ENCODE results near the gene ACAT2.
"Not testable (repeated sequence)": the region's sequence is repeated elsewhere in the genome, so short reads cannot be mapped to it uniquely, and the experiment has no call there.

The ACAT2 gene

GRCh38 chr6:159722655-159723054 is 39.2 kb upstream of the ACAT2 start:
- Histone ChIP-seq H3K27ac (ENCODE audit: low read depth, low read length) (no peak overlapping the region), H3K27me3 (ENCODE audit: insufficient read depth, low read length) (no peaks in the 10 kb centered on the region), H3K9me3 (ENCODE audit: insufficient read depth, low read depth, low read length) (no peaks in the 10 kb centered on the region), H3K4me1 (ENCODE audit: insufficient read depth, low read length) (no peaks in the 10 kb centered on the region), H3K4me3 (ENCODE audit: low read length) (no peak overlapping the region), H3K36me3 (ENCODE audit: insufficient read depth, low read length) (0 out of 2 replicates have a peak, but pooled peaks cover 5% of the 10 kb centered on the region), H3K9ac (ENCODE audit: low read depth, low read length) (no peak overlapping the region)

GRCh38 chr6:159723259-159723658 is 38.6 kb upstream of the ACAT2 start:
- Histone ChIP-seq H3K36me3 (ENCODE audit: insufficient read depth, low read length) (0 out of 2 replicates have a peak, but pooled peaks cover 5% of the 10 kb centered on the region), H3K27me3 (ENCODE audit: insufficient read depth, low read length) (no peaks in the 10 kb centered on the region), H3K27ac (ENCODE audit: low read depth, low read length) (no peak overlapping the region), H3K9me3 (ENCODE audit: insufficient read depth, low read depth, low read length) (no peaks in the 10 kb centered on the region), H3K4me3 (ENCODE audit: low read length) (no peak overlapping the region), H3K4me1 (ENCODE audit: insufficient read depth, low read length) (no peaks in the 10 kb centered on the region), H3K9ac (ENCODE audit: low read depth, low read length) (no peak overlapping the region)
- 90% methylated on average over 2 of the region's 2 CpGs for WGBS

GRCh38 chr6:159724778-159725177 is 37.1 kb upstream of the ACAT2 start:
- H3K36me3 ChIP-seq (ENCODE audit: insufficient read depth, low read length) = 0 out of 2 replicates have a peak, but pooled peaks cover 5% of the 10 kb centered on the region
- no peaks in the 10 kb centered on the region for H3K9me3 ChIP-seq (ENCODE audit: insufficient read depth, low read depth, low read length)
- no peak overlapping the region for H3K9ac ChIP-seq (ENCODE audit: low read depth, low read length)
- H3K4me3 ChIP-seq (ENCODE audit: low read length) = no peak overlapping the region
- no peaks in the 10 kb centered on the region for H3K27me3 ChIP-seq (ENCODE audit: insufficient read depth, low read length)
- no peak overlapping the region for H3K27ac ChIP-seq (ENCODE audit: low read depth, low read length)
- peaks cover 7% of the 10 kb centered on the region for H3K4me1 ChIP-seq (ENCODE audit: insufficient read depth, low read length)
- WGBS = 89% methylated on average over 4 of the region's 4 CpGs

- H3K27me3 ChIP-seq (ENCODE audit: insufficient read depth, low read length); H3K36me3 ChIP-seq (ENCODE audit: insufficient read depth, low read length); H3K9me3 ChIP-seq (ENCODE audit: insufficient read depth, low read depth, low read length); H3K9ac ChIP-seq (ENCODE audit: low read depth, low read length); H3K27ac ChIP-seq (ENCODE audit: low read depth, low read length): not testable (repeated sequence)
- WGBS = 97% methylated on average over 3 of the region's 3 CpGs
- Histone ChIP-seq H3K4me3 (ENCODE audit: low read length) (peak overlapping the region; percentile 92; the same call in 1 of the 2 replicates), H3K4me1 (ENCODE audit: insufficient read depth, low read length) (peaks cover 11% of the 10 kb centered on the region)
These were observed 36.6 kb upstream of the ACAT2 start for GRCh38 chr6:159725208-159725607.

- Histone ChIP-seq H3K4me1 (ENCODE audit: insufficient read depth, low read length) (peaks cover 15% of the 10 kb centered on the region), H3K4me3 (ENCODE audit: low read length) (peak overlapping the region; percentile 92), H3K9me3 (ENCODE audit: insufficient read depth, low read depth, low read length) (no peaks in the 10 kb centered on the region), H3K27ac (ENCODE audit: low read depth, low read length) (peak overlapping the region; percentile 100), H3K36me3 (ENCODE audit: insufficient read depth, low read length) (peaks cover 11% of the 10 kb centered on the region; the same call in 1 of the 2 replicates), H3K27me3 (ENCODE audit: insufficient read depth, low read length) (no peaks in the 10 kb centered on the region), H3K9ac (ENCODE audit: low read depth, low read length) (peak overlapping the region; percentile 100)
- WGBS = 1% methylated on average over 30 of the region's 30 CpGs
These were observed 35.5 kb upstream of the ACAT2 start for GRCh38 chr6:159726255-159726917.

GRCh38 chr6:159726918-159727716 is 34.7 kb upstream of the ACAT2 start, which contains the start of gene WTAP:
Gene WTAP (plus strand): TSS chr6:159727506. CDS start chr6:159736266, 8,760 bp downstream.
- peak within 1 kb of the TSS; percentile 100 for H3K27ac ChIP-seq (ENCODE audit: low read depth, low read length)
- peaks cover 20% of the 10 kb centered on the region for H3K4me1 ChIP-seq (ENCODE audit: insufficient read depth, low read length)
- H3K9ac ChIP-seq (ENCODE audit: low read depth, low read length) = peak within 1 kb of the TSS; percentile 100
- H3K36me3 ChIP-seq (ENCODE audit: insufficient read depth, low read length) = peaks cover 18% of the 10 kb centered on the region; the same call in 1 of the 2 replicates
- no peaks in the 10 kb centered on the region for H3K9me3 ChIP-seq (ENCODE audit: insufficient read depth, low read depth, low read length)
- WGBS = under 1% methylated on average over 93 of the region's 93 CpGs
- peak within 1 kb of the TSS; percentile 92 for H3K4me3 ChIP-seq (ENCODE audit: low read length)
- H3K27me3 ChIP-seq (ENCODE audit: insufficient read depth, low read length) = no peaks in the 10 kb centered on the region

- H3K4me1 ChIP-seq (ENCODE audit: insufficient read depth, low read length) = peaks cover 20% of the 10 kb centered on the region
- H3K9ac ChIP-seq (ENCODE audit: low read depth, low read length) = peak overlapping the region; percentile 98
- no peaks in the 10 kb centered on the region for H3K27me3 ChIP-seq (ENCODE audit: insufficient read depth, low read length)
- peak overlapping the region; percentile 92 for H3K4me3 ChIP-seq (ENCODE audit: low read length)
- H3K9me3 ChIP-seq (ENCODE audit: insufficient read depth, low read depth, low read length) = no peaks in the 10 kb centered on the region
- WGBS = under 1% methylated on average over 43 of the region's 44 CpGs
- peak overlapping the region; percentile 100 for H3K27ac ChIP-seq (ENCODE audit: low read depth, low read length)
- peaks cover 18% of the 10 kb centered on the region; the same call in 1 of the 2 replicates for H3K36me3 ChIP-seq (ENCODE audit: insufficient read depth, low read length)
These were observed 34.0 kb upstream of the ACAT2 start for GRCh38 chr6:159727717-159728445.

GRCh38 chr6:159728531-159728964 is 33.3 kb upstream of the ACAT2 start:
- WGBS = 2% methylated on average over 9 of the region's 9 CpGs
- no peaks in the 10 kb centered on the region for H3K27me3 ChIP-seq (ENCODE audit: insufficient read depth, low read length)
- peak overlapping the region; percentile 98 for H3K9ac ChIP-seq (ENCODE audit: low read depth, low read length)

GRCh38 chr6:159729598-159730331 is 32.1 kb upstream of the ACAT2 start:
- H3K4me3 ChIP-seq (ENCODE audit: low read length) = peak overlapping the region; percentile 92
- H3K9me3 ChIP-seq (ENCODE audit: insufficient read depth, low read depth, low read length) = no peaks in the 10 kb centered on the region
- 54% methylated on average over 4 of the region's 4 CpGs for WGBS
- H3K36me3 ChIP-seq (ENCODE audit: insufficient read depth, low read length) = peaks cover 13% of the 10 kb centered on the region; the same call in 1 of the 2 replicates
- no peak overlapping the region for H3K27ac ChIP-seq (ENCODE audit: low read depth, low read length)
- H3K9ac ChIP-seq (ENCODE audit: low read depth, low read length) = peak overlapping the region; percentile 13; the same call in 1 of the 2 replicates
- no peaks in the 10 kb centered on the region for H3K27me3 ChIP-seq (ENCODE audit: insufficient read depth, low read length)
- peaks cover 20% of the 10 kb centered on the region for H3K4me1 ChIP-seq (ENCODE audit: insufficient read depth, low read length)

More at GRCh38 chr6:159728531-159728964, 33.3 kb upstream of the ACAT2 start:
- Histone ChIP-seq H3K36me3 (ENCODE audit: insufficient read depth, low read length) (peaks cover 14% of the 10 kb centered on the region; the same call in 1 of the 2 replicates), H3K4me3 (ENCODE audit: low read length) (peak overlapping the region; percentile 92), H3K9me3 (ENCODE audit: insufficient read depth, low read depth, low read length) (no peaks in the 10 kb centered on the region), H3K27ac (ENCODE audit: low read depth, low read length) (no peak overlapping the region), H3K4me1 (ENCODE audit: insufficient read depth, low read length) (peaks cover 20% of the 10 kb centered on the region)

- H3K4me3 ChIP-seq (ENCODE audit: low read length) = peak overlapping the region; percentile 92; the same call in 1 of the 2 replicates
- H3K27ac ChIP-seq (ENCODE audit: low read depth, low read length) = no peak overlapping the region
- peaks cover 20% of the 10 kb centered on the region for H3K4me1 ChIP-seq (ENCODE audit: insufficient read depth, low read length)
- no peak overlapping the region for H3K9ac ChIP-seq (ENCODE audit: low read depth, low read length)
- H3K36me3 ChIP-seq (ENCODE audit: insufficient read depth, low read length) = peaks cover 13% of the 10 kb centered on the region; the same call in 1 of the 2 replicates
- no peaks in the 10 kb centered on the region for H3K9me3 ChIP-seq (ENCODE audit: insufficient read depth, low read depth, low read length)
- H3K27me3 ChIP-seq (ENCODE audit: insufficient read depth, low read length) = no peaks in the 10 kb centered on the region
- WGBS = 92% methylated on average over 6 of the region's 6 CpGs
These were observed 31.5 kb upstream of the ACAT2 start for GRCh38 chr6:159730332-159730676.
